Coronary artery (tissue), 2 donors: ENCODE results near the gene SLC24A3.

ENCODE experiments used
- DNase-seq: peaks from one replicate; pipeline ENCODE4 v3.0.0-alpha.2; 2017; ENCODE audit warnings: low spot score
- H3K27ac ChIP-seq, 2 donors: fragments of 200-600 bp; sonication (generic); one replicate each; pipeline ENCODE4 v1.5.1; 2016 to 2019
- H3K4me3 ChIP-seq: fragments of 200-600 bp; sonication (generic); 2 replicates; pipeline ENCODE4 v1.5.1; 2016; ENCODE audit warnings: mild to moderate bottlenecking, moderate library complexity
- CTCF ChIP-seq: fragments of 200-600 bp; sonication (generic); IDR thresholded peaks from one replicate; pipeline ENCODE4 v1.5.1; 2019; ENCODE audit warnings: antibody characterized with exemption

SLC24A3 gene

GRCh38 chr20:19335916-19336315 is 123.5 kb downstream of the SLC24A3 start:
- TF ChIP-seq CTCF: no peak
- Histone ChIP-seq H3K4me3 (no peak overlapping the region), H3K27ac (no peak overlapping the region)
- no peak for DNase-seq

GRCh38 chr20:19336631-19337030 is 124.2 kb downstream of the SLC24A3 start:
- DNase-seq: no peak
- Histone ChIP-seq H3K4me3 (no peak overlapping the region), H3K27ac (no peak overlapping the region)
- no peak for TF ChIP-seq CTCF

- Histone ChIP-seq H3K27ac (no peak overlapping the region), H3K4me3 (no peak overlapping the region)
- TF ChIP-seq CTCF: no peak
- no peak for DNase-seq
Measured at GRCh38 chr20:19338380-19338779, 125.9 kb downstream of the SLC24A3 start.

GRCh38 chr20:19338960-19339359 is 126.5 kb downstream of the SLC24A3 start:
- Histone ChIP-seq H3K4me3 (no peak overlapping the region), H3K27ac (no peak overlapping the region)
- TF ChIP-seq CTCF: no peak
- no peak for DNase-seq

GRCh38 chr20:19341348-19342053 is 129.1 kb downstream of the SLC24A3 start:
- Histone ChIP-seq H3K4me3 (no peak overlapping the region), H3K27ac (no peak overlapping the region)
- TF ChIP-seq CTCF: no peak
- no peak for DNase-seq

GRCh38 chr20:19344341-19344740 is 131.9 kb downstream of the SLC24A3 start:
- Histone ChIP-seq H3K4me3 (no peak overlapping the region), H3K27ac (no peak overlapping the region)
- TF ChIP-seq CTCF: no peak
- DNase-seq: no peak

GRCh38 chr20:19347943-19348456 is 135.6 kb downstream of the SLC24A3 start:
- Histone ChIP-seq H3K27ac (no peak overlapping the region), H3K4me3 (no peak overlapping the region)
- TF ChIP-seq CTCF: no peak
- DNase-seq: no peak
